NCI-H2081 treated with DMSO at 0.1 percent for 48 hours (cell line): Measurements from ENCODE around the gene OLR1.
"Not testable (repeated sequence)": the region's sequence is repeated elsewhere in the genome, so short reads cannot be mapped to it uniquely, and the experiment has no call there.

ENCODE experiments used
- DNase-seq: peaks from one replicate; lab custom pipeline; 2025; lab: John Stamatoyannopoulos, UW

The OLR1 gene

DNA sequence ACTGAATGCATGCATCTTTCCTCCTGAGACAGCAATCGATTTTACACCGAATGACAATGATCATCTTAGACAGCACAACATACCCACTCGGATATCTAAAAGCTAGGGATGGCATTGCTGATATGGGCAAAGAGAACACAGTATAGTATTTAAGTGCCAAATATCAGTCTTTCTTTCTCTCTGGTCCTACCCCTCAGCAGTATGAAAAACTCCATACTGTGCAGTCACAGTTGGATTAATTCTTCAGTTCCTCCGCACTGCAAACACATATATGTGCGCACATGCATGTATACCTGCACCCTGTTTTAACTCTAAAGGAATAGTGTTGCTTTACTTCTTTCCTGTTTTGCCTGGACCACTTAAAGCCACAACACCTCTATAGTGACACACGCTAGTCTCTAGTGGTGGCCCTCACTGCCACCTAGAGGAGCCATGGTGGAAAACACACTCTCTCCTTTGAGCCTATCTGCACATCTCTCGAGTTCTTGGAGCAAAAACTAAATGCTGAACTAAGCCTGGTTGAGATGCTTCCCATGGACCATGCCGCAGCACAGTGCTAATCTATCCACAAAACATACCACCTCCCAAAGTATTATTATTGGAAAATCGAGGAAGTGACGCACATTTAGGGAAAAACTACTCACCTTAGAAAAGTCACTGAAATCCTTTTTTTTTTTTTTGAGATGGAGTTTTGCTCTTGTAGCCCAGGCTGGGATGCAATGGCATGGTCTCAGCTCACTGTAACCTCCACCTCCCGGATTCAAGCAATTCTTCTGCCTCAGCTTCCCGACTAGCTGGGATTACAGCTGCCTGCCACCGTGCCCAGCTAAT lies 18.8 kb upstream of the OLR1 start:
- no peak for DNase-seq

DNA sequence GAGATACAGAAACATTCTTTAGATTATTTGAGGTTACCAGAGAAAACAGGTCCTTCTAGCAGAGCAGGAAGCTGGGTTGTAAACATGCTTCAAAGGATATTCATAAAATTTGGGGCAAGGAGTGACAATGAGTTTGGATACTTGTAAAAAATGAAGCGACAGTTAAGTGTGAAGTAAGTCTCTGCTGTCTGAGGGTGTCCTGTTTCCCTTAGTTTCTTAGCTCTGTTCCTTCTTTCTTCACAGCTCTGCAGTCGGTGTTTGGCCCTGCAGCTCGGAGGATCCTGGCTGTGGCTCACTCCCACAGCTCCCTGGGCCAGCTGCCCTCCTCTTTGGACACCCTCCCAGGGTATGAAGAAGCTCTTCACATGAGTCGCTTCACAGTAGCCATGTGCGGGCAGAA lies 17.7 kb upstream of the OLR1 start:
- DNase-seq: no peak

DNA sequence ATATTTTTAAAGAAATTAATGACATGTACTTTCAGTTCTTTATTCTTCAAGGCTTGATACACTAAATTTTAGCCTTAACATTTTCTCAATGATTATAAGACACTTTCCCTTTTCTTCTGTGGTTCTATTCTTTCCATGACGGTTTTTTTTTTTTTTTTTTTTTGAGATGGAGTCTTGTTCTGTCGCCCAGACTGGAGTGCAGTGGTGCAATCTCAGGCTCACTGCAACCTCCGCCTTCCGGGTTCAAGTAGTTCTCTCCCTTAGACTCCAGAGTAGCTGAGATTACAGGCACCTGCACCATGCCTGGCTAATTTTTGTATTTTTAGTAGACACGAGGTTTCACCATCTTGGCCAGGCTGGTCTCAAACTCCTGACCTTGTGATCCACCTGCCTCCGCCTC lies 15.0 kb upstream of the OLR1 start:
- DNase-seq: not testable (repeated sequence)

DNA sequence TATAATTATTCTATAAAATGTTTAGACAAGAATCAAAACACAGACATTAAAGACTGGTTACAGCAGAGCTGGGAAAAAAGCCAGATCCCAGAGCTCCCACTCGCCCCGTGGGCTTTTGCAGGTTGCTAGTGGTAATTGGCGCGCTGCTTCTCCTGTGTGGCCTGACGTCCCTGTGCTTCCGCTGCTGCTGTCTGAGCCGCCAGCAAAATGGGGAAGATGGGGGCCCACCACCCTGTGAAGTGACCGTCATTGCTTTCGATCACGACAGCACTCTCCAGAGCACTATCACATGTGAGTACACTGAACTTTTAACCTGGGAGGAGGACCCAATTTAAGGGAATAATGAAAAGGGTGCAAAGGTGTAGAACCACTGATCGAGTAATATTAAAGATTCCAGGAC lies 14.4 kb upstream of the OLR1 start:
- no peak for DNase-seq

DNA sequence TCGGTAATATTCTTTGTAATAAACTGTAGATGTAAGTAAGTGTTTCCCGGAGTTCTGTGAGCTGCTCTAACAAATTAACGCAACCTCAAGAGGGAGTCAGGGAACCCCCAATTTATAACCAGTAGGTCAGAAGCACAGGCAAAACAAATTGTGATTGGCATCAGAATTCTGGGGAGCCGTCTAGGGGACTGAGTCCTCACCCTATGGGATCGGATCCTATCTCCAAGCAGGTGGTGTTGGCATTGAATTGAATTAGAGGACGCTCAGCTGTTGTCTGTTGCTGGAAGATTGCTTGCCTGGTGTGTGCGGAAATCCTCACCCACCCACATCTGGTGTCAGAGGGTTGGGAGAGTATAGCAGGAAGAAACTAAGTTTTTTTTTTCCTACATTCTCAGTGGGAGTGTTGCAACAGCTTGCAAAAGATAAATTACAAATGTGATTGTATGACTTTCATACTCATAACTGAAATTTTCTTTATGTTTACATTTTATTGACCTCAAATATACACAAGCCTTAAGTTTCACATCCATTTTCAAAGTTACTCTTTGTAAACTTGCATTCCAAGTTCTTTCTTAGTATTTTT lies 12.4 kb upstream of the OLR1 start:
- DNase-seq: no peak

DNA sequence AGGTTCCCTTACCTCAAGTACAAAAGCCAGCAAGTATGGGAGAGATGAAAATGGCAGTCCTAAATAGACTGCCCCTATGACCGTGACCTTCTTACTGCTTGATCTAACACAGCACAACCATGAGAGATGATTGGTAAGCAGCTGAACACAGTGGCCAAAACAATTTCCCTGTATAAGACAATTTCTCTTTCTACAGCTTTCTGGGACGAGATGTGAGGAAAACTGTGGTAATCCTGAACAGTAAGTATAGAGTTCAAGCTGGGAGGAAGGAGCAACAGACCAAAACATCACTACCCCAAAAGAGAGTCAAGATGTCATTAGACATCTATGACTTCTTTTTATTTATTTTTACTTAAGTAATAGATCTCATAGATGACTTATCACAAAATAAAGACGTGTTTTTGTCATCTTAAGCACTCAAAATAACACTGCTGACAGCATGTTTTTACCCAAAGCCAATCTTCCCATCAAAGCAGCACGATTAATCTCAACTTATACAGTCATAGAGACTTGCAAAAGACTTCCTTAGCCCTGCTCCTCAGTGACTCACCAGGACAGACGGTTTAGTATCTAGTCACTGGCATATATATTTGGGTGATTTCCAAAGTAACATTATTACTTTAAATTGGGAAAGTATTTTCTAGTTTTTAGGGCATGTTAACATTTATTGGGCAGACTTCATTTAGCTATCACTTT lies 10.6 kb upstream of the OLR1 start:
- no peak for DNase-seq

DNA sequence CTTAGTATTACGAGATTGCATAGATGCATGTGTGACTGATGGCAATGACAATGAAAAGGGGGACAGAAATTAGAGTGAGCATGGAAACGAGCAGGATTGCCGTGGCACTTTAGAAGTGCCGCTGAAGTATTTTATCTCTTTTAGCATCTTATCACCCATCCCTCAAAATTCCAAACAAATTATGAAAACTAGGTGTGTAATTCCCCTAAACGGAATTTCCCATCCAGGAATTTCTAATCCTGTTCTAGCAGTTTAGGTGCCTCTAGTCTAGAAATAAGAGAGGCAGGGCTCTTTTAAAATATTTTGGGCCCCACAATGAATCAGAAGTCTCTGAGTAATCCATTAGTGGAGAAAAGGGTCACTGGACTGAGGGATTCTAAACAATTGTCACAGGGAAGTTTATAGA lies 7.8 kb upstream of the OLR1 start:
- DNase-seq: no peak

DNA sequence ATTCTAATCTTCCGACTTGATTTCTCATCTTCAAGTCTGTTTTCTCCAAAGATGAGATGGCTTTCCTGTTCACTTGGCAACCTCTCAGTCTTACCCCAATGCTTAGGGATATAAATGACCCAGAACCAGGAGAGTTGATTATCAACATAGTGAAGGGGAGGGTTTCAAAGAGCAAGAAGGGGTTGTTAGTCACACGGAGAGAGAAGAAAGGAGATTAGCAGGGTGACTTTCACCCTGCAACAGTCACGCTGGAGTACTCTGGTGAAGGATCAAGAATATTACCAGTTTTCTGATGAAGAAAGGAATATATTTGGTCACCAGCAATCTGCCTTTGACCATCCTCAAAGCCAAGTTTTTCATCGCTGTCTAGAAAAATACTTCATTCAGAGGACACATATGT lies 6.9 kb upstream of the OLR1 start, which contains the start of gene TMEM52B:
Gene TMEM52B (plus strand): TSS at position 212 of the 400 bp plus-strand sequence. CDS start 543 bp downstream, outside the sequence.
- DNase-seq: no peak

DNA sequence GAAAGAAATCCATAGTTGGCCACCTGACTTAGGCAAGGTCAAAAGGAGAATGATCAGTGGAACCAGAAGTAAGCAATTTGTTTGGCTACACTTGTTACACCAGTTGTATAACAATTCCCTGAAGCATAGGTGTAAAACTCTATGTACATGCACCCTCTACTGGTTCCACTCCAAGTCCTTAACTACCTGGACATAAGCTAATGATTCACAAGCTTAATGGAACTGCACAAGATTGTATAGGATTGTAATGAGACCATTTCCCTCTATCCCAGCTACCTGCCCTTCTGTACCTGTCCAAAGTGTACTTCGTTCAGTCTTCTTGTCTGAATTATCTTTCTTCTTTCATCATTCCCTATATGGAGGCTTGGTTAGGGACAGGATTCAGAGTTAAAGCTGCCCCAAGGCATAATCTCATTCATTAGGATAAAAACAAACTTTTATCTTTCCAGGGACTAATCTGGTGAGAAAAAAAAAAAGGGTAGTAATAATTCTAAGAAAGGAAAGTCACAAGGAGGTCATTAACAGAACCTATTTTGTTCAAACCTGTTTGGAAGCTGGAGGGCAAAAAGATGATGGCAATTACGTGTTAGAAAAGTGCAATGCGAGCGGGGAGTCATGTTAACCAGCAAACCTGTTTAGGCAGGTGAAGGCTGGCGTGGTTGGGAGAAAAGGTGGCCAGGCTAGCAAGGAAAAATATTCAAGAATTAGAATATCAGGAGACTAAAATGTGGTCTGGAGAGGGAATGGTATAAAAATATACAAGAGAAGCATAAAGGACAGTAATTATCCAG lies 4.1 kb upstream of the OLR1 start:
- DNase-seq: no peak

DNA sequence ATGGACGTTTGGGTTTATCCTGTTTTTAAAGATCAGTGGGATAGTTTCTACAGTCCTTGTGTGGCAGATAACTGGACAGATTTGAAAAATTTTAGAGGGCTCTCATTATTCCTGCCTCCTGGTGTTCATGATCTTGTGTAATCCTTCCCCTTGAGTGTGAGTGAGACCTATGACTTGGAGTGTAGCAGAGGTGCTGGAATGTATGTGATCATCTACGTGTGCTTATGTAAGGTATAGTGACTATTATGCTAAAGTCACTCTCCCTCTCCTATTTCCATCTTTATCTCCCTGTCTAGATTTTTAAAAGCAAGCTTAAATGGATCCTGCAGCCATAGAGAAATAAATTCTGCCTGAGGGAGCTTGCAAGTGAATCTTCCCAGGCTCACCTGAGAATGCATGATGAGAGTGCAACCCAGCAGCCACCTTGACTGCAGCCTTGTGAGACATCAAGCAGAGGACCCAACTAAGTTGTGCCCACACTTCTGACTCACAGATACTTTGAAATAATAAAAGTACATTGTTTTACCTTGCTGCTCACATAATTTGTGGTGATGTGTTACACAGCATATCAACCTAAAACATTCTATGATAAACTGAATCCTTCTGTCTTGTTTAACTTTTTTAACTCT lies 3.2 kb upstream of the OLR1 start:
- no peak for DNase-seq

DNA sequence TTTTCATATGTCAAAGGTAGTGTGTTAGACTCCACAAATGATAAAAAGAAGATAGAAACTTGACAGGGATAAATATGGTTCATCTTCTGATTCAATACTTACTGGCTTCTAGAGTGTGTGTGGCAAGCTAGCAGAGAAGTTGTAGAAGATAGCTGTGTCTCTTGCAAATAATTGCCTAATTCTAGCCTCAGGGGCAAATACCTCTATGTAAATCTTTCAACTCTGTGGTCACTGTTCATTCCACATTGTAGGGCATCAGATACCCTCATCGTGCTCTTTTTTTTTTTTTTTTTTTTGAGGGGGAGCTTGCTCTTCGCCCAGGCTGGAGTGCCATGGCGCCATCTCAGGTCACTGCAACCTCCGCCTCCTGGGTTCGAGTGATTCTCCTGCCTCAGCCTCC lies 1.7 kb downstream of the OLR1 start:
- DNase-seq: no peak

DNA sequence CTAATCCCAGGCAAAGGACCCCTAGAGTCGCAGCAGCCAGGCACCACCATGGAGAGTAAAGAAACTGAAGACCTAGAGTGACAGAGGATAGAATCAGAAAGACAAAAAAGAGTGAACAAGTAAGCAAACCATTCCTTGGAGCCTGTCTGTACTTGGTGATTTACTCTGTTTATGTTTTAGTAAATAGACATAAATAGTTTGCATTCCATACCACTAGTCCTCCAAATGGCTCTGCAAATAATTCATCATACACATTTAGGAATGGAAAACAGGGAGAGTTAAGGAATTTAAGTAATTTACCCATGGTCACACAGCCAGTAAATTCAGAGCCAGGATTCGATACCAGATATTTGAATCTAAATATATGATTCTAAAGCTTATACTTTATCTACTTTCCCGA lies 2.8 kb downstream of the OLR1 start:
- DNase-seq: no peak

DNA sequence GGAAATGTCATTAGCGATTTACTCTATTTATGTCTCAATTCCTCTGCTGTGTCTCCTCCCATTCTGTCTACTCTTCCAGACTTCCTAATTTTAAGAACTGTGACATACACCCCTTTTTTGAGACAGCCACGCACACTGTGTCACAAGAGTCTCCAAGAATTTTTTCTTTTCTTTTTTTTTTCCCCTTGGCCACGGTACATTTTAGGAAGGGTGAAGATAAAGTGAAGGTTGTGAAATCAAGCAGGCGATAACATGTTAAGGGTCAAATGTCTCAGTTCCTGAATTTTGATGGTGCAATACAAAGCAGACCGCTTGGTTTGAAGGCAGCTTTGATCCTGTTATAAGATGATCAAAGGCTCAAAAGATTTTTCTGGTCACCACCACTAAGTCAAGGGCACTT lies 4.3 kb downstream of the OLR1 start:
- no peak for DNase-seq

DNA sequence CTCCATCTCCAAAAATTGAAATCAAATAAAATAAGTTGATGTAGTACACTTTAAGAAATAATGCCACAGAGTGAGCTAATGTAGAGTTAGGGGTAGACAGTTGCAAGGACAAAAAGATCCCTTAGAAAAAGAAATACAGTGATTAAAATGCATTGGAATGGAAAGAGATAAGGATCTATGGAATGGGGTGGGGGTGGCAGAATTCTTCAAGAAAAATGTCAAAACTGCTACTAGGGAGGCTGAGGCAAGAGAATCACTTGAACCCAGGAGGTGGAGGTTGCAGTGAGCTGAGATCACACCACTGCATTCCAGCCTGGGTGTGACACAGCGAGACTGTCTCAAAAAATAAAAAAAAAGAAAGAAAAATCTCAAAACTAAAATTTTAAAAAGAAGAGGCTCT lies 6.5 kb downstream of the OLR1 start:
- no peak for DNase-seq

DNA sequence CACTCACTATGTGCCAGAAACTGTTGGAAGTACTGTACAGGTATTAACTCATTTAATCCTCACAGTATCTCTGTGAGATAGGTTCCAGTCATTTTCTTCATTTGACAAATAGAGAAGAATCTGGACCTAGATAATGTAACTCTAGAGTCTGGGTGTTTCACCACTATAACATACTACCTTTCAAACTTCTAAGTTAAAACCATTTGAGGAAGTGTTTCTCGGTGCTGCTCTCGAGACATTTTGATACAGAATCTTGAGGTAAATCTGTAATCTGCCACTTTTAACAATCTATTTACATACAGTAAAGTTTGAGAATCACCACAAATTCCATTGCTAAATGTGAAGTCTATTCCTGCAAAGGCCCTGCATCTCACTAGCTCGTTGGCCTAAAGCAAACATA lies 8.8 kb downstream of the OLR1 start:
- DNase-seq: no peak

DNA sequence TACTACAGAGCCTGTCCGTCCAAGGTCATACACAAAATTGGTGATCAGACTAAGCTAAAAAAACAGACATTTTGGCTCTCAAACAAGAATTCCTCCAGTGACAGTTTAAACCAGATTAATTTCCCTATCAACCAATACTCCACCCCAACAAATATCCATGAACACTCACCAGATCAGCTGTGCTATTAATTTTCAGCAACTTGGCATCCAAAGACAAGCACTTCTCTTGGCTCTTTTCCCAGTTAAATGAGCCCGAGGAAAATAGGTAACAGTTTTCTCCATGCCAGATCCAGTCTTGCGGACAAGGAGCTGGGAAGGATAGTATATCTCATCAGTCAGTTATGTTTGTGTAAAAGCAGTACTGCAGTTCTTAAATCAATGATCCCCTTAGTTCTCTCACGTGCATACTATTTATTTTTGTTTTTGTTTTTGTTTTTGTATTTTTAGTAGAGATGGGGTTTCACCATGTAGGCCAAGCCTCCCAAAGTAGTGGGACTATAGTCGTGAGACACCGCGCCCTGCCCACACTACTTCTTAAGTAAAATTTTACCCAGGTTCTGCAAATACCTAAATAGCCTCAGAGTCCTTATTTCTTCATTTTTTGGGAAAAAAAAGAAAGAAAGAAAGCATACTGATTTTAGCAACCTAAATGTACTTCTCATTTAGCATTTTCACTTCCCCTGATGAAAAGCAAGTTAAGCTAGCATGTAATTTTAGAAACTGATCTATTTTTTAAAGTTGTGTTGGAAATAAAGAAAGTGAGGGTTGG lies 11.1 kb downstream of the OLR1 start:
- DNase-seq: no peak

DNA sequence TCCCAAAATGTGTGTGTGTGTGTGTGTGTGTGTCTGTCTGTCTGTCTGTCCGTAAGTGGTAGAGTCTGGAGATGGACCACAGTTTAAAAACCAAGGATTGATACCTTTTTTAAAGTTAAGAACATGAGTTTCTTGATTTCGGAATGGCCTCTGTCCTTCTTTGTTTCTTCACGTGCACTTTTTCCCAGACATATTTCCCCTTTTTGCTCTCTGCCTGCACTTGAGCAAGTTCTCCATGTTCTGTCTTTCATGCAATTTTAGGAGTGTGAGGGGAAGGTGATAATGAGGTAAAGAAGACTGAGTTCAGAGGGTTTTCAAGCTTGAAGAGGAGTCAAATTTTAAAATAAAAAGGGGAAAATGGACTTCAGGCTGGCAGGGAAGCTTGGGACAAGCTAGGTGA lies 12.7 kb downstream of the OLR1 start:
- no peak for DNase-seq

DNA sequence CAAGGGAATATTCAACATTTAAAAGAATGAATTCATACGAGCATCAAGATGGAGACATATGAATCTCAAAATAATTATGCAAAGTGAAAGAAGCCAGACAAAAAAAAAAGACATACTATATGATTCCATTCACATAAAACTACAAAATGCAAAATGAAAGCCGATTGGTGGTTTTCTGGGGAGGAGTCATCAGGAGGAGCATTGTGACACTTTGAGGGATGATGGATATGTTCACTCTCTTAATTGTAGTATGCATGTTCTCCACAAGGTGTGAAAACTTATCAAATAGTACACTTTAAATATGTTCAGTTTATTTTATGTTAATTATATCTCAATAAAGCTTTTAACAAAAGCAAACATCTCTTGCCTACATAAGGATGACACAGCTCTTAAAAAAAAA lies 13.5 kb downstream of the OLR1 start:
- no peak for DNase-seq

DNA sequence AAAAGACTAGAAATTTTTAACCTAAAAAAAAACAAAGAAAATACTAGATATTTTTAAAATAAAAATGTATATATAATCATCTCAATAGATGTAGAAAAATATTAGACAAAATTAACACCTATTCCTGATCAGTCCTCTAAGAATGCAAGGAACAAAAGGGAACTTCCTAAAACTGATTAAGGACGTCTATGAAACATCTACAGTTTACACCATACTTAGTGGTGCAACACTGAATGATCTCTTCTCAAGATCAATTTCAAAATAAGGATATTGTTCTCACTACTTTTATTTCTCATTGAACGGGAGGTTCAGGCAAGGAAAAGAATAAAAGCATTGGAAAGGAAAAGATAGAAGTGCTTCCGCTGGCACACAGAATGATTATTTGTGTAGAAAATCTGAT lies 16.0 kb downstream of the OLR1 start:
- DNase-seq: no peak

DNA sequence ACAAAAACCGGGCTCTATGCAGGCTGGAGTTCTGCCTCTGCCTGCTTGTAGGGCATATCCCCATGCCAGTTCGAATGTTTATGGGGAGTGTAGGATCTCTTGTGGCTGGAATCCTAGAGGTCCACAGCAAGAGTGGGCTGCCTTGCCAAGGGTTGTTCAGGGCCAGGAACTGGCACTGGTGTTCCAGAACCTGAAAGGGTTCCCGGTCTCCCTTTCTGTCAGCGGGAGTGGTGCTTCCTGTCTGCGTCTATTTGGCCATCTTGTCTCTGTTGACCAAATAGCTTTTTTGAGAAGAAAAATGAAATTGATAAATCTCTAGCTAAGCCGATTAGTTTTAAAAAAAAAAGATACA lies 17.8 kb downstream of the OLR1 start:
- DNase-seq: no peak
